ENCODE data around the gene LIN7B. TPM values are rescaled to one million over a fixed set of nuclear protein-coding genes. Genes with fewer than 3 reads are reported as not detected.

The LIN7B gene
- total RNA-seq, 1 donor from 2014 or later, result 4.2 TPM

DNA sequence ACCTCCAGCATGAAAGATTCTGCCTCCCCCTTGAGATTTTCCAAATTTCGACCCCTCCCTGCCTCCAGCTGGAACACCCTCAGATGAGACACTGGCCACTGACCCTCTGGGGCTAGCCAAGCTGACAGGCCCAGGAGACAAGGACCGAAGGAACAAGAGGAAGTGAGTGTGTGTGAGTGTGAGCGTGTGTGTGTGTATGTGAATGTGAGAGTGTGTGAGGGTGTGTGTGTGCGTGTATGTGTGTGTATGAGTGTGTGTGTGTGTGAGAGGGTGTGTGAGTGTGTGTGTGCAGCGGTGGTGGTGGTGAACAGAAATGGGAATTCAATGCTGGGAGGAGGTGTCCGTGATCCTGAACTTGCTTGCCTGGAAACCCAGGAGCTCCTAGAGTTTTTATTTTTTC, 27.2 kb downstream of the LIN7B start:
- intact Hi-C loops (cut with micrococcal nuclease), result loop anchor here (10.0 kb wide), 1 partner anchor 147 kb away; the partner anchor contains the start of genes GYS1 and RUVBL2

DNA sequence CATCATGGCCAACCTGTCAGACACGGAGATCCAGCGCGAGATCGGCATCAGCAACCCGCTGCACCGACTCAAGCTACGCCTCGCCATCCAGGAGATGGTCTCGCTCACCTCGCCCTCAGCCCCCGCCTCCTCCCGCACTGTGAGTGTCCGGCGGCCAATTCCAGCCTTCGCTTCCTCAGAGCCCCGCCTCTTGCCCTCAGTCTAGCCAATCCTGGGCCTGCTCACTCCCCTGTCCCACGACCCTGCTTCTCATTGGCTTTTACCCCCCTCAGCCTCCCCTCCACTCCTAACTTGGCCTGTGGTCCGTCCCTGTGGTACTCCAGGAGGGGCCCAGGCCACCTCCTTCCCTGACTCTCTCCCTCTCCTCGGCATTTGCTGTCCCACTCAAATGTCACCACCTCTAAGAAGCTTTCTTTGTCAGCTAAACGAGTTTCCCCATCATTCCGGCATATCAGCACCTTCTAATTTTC, 28.7 kb downstream of the LIN7B start:
- intact Hi-C loops (cut with micrococcal nuclease), result loop anchor here (2.0 to 10.0 kb wide), 2 partner anchors 14 to 148 kb away; partner anchors contain the start of genes GYS1 and RUVBL2

DNA sequence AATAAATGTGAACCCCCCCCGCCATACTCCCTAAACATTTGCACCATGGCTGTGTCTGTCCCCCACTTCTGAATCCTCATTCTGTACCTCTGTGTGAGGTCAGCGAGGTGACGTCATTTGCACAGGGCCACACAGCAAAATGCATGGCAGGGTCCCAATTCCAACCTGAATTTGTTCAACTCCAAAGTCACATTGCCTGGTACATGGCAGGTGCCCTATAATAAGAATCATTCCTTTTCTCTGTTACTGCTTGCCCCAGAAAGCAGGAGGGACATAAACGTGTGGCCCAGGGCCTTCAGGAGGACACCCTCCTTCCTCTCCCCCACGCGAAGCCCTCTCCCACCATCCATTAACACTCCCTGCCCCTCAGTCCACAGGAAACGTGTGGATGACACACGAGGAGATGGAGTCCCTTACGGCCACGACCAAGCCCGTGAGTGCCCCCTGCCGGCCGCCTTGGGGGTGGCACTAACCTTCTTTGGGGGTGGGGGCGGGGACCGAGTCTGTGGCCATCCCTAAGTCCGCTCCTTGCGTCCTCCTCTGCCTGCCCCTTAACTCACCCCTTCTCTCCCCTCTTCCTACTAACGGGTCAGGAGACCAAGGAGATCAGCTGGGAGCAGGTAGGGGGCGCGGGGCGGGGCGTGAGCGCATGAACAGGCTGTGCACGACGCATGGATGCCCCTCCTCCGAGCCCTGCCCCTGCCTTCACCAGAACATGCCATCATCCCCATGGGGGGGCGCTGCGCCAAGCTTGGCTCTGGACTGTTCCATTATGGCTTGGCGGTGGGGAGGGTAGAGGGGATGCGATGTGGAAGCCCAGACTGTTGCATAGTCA, 31.6 kb downstream of the LIN7B start:
- intact Hi-C loops (cut with micrococcal nuclease), result loop anchor here (1.0 to 10.0 kb wide), 3 partner anchors 27 to 151 kb away; partner anchors contain the start of genes C19orf73, GYS1, PPFIA3 and RUVBL2

DNA sequence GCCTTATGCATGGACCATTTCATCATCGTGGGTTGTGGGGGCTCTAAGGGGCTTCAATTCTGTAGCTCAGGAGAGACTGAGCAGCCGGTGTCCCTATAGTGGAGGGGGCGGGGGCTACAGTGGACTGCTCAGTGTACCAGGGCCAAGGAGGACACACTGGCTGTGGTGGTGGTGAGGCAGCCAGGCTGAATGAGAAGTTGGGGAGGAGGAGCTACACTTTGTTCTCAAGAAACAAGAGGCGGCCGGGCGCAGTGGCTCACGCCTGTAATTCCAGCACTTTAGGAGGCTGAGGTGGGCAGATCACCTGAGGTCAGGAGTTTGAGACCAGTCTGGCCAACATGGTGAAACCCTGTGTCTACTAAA, 32.2 kb downstream of the LIN7B start:
- intact Hi-C loops (cut with micrococcal nuclease), result loop anchor here (1.0 to 10.0 kb wide), 3 partner anchors 28 to 152 kb away; partner anchors contain the start of genes C19orf73, GYS1, PPFIA3 and RUVBL2

DNA sequence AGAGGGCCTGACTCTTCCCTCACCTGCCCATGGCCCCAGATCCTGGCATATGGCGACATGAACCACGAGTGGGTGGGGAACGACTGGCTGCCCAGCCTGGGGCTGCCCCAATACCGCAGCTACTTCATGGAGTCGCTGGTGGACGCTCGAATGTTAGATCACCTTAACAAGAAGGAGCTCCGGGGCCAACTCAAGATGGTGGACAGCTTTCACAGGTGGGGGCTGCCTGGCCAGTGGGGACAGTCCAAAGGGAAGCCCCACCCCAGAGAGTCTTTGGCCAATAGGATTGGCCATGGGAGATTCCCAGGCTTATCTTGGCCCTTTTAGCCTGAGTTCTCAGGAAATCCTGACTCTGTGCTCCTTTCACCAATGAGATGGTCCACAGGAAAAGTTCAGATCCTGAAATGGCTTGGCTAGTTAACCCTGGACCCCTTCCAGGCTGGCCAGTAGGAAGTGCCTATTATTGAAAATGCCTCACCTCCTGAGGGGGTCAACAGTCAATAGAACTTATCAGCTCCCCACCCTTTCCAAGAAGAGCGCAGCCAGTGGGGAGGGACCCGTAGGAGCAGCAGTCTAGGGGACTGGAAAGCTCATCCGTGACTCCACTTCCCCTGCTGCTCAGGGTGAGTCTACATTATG, 34.0 kb downstream of the LIN7B start:
- intact Hi-C loops (cut with micrococcal nuclease), result loop anchor here (10.0 kb wide), 1 partner anchor 153 kb away; the partner anchor contains the start of genes GYS1 and RUVBL2

DNA sequence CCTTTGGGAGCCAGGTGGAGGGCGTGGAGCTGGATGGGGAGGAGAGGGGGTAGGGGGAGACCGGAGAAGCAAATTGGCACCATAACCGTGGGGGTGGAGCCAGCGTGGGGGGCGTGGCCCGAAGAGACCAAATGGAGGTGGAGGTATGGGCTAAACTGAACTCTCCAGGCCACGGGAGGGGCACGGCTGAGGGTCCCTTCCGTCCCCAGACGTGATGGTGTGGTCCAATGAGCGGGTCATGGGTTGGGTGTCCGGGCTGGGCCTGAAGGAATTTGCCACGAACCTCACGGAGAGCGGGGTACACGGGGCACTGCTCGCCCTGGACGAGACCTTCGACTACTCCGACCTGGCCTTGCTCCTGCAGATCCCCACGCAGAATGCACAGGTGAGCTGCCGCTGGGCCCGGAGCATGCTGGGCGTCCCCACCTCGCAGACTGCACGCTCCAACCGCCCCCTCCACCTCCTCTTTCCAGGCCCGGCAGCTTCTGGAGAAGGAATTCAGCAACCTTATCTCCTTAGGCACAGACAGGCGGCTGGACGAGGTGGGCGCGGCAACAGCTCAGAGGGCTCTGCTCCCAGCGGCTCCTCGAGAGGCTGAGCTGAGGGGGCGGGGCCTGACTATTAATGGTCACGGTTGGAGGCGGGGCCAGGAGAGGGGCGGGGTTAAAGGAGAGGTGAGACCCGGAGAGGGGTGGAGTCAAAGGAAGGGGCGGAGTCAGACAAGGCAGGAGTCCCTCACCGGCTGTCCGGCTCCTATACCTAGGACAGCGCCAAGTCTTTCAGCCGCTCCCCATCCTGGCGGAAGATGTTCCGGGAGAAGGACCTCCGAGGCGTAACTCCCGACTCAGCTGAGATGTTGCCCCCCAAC, 34.8 kb downstream of the LIN7B start:
- intact Hi-C loops (cut with micrococcal nuclease), result loop anchor here (10.0 kb wide), 1 partner anchor 154 kb away; the partner anchor contains the start of genes GYS1 and RUVBL2

DNA sequence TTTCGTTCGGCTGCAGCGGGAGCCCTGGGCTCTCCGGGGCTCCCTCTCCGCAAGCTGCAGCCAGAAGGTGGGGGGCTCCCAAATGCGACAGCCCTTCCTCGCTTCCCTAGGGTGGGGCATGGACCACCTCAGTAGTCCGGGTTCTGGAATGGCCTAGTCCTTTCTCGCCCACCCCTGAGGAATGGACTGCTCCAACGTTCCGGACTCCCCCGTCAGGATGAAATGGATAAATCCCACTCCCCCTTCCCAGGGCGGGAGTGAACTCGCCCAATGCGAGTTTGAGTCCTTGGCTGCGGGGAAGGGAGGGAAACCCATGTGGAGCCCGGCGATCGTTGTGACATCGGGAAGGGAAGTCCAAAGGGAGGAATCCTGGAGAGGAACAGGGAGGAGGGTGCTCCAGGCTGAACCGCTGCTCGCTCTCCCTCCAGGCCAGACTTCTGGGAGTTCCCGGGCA, 35.5 kb downstream of the LIN7B start:
- intact Hi-C loops (cut with micrococcal nuclease), result loop anchor here (10.0 kb wide), 1 partner anchor 155 kb away; the partner anchor contains the start of genes GYS1 and RUVBL2

DNA sequence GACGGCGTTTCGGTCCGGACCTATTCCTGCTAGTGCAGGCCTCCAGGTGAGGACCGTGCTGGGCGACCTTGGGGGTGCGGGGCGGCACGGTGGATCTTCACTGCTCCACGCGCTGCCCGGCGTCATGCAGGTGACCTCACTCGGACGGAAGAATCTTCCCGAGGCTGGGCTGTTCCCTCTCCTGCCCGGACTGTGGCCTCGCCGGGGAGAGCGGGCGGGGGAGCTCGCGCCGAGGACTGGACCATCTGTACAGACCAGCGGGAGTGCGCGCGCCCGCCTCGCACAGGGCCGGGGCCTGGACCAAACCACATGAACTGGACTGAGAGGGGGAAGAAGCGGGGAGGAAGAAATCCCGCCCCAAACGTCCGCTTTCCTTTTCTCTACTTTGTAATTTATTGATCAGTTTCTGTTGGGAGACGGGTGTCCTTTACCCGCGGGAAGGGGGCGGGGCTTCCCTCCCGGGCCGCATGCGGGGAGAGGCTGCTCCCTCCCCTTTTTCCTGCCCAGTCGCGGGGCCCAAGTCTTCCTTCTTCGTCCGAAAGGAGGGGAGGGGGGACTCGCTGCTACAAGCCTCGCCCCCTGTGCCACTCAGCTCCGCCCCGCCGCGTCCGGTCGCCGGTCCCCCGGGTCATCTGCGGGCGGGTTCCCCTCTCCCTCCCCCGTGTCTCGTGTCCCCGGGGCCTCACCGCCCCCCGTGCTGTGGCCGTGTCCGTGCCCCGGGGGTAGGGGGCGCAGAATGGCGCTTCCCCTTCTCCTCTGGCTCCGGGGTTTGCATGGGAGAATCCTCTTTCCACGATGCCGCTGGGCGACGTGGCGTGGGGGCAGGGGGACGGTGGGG, 36.2 kb downstream of the LIN7B start:
- intact Hi-C loops (cut with micrococcal nuclease), result no loop called here

DNA sequence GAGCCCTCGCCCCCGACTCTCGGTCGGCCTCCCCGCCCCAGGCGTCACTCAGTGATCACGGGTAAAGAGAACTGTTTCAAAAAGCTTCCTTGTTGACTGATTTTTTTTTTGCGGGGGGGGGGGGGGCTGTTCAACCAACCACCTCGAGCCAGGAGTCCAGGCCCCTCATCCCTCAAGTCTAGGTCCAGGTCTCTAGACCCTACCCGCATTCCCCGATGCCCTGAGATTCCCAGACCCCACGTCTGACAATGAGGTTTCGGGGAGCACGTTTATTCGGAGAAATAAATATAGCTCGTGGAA, 36.7 kb downstream of the LIN7B start:
- intact Hi-C loops (cut with micrococcal nuclease), result no loop called here

DNA sequence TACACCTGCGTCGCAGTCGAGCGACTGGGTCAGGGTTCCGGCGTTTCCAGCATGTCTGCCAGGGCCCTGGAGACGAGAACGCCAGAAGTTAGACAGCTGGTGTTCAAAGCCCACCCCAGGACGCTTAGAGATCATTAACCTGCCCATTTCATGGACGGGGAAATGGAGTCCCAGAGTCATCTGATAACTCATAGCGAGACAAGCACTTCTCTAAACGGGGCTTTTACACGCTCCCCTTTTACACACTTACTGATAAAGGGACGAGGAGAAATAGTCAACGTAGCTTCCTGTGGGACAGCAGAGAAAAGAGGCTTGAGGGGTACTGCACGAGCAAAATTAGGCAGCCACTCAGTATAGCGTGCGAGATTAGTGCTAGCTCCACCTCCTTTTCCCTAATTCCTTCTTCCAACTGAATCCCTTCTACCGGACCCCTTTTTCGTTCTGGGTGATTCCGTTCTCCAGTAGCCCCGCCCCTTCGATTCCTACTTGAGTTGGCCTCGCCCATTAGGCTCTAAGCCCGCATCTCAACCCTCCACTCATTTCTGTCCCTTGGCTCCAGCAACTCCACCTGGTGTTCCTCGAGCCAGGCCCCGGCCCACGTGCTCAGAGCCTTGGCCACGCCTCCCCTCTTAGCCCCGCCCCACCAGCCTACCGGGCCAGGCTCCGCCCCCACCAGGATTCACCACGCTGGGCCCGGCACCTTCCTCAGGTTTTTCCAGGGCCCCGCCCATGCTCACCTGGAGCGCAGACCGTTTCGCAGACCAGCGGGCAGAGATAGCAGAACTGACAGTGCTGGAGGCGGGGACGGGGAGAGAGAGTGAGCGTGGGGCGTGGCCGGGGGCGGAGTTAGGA, 37.3 kb downstream of the LIN7B start:
- intact Hi-C loops (cut with micrococcal nuclease), result no loop called here

DNA sequence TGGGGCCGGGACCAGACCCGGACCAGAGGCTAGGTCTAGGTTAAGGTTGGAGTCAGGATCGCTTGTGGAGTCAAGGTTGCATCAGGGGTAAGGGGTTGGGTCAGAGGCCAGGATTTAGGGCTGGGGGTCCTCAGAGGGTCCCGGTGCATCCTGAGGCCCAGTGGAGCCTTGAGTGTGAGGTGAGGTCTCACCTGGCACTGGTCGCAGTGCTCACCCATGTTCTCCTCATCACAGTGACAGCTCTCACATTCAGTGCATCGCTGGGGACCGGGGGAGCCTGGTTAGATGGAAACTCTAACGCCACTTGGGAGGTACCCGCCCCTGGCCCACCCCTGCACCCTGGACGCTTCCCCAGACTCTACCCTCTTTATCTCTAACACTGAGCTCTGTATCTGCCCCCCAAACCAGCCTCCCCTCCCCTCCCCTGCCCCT, 38.0 kb downstream of the LIN7B start:
- intact Hi-C loops (cut with micrococcal nuclease), result no loop called here

DNA sequence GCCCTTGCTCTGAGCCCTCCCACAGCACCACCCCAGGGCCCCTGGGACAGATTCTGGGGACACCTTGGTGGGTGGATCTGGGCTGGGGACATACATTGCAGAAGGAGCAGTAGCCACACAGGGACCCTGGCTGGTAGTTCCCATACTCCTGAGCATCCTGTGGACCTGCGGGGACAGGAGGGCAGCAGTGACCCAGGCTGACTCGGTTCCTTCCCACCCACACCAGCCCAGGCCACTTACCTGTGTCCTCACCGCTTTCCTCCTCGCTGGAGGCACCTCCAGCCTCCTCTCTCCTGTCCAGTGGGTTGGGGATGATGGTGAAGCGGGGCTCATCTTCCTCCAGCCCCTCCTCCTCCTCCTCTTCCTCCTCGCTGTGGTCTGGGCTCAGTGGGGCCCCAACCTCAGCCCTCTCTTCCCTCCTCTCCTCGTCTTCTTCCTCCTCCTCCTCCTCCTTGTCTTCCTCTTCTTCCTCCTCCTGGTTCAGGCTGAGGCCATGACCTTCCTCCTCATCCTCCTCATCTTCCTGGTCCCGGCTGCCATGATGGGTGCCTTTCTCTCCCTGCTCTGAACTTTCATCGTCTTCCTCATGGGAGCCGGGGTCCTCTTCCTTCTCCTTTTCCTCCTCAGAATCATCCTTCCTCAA, 39.1 kb downstream of the LIN7B start:
- intact Hi-C loops (cut with micrococcal nuclease), result no loop called here

DNA sequence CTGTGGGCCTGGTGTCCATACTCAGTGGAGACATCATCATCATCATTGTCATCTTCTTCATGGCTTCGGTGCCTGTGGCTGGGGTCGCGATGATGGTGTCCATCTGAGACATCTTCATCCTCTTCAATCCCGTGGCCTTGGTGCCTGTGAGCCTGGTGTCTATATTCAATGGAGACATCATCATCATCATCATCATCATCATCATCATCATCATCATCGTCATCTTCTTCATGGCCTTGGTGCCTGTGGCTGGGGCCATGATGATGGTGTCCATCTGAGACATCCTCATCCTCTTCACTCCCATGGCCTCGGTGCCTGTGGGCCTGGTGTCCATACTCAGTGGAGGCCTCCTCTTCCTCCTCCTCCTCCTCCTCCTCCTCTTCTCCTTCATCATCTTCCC, 40.1 kb downstream of the LIN7B start:
- intact Hi-C loops (cut with micrococcal nuclease), result no loop called here

DNA sequence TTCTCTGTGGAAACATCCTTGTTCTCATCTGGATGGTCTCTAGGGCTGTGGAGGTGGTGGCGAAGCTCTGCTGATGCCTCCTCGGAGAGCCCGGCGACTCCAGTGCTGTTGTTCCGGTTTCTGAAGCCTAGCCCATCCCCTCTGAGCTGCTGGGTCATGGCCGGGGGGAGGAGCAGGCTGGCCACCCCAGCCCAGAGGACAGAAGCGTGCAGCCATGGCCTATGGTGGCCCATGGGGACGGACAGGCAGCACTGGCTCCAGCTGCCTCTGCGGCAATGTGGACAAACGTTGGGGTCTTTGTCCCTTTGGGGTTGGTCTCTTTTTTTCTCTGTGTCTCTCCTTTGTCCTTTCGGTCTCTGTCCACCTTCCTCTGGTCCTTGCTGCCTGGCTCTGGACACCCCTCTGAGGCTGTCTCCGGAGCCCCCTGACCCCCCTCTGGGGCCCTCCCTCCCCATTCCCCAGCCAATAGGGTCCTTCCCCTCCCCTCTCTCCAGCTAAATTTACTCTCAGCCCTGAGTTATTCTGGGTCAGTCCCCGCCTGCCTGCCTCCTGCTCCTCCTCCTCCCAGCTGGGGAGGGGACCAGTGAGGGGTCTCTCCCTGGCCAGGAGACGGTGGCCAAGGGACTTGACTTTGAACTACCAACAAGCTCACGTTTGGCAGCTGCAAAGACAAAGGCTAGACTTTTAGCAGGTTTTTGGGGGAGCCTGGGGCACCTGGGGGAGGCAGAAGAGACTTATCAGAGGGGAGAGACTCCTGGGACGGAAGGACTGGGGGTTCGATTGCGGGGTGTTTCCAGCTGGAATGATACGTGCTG, 41.0 kb downstream of the LIN7B start, which contains the start of gene HRC:
HRC (minus strand) TSS at position 392 of the 815 bp plus-strand sequence; CDS start at position 233, 159 bp downstream.
- intact Hi-C loops (cut with micrococcal nuclease), result no loop called here

DNA sequence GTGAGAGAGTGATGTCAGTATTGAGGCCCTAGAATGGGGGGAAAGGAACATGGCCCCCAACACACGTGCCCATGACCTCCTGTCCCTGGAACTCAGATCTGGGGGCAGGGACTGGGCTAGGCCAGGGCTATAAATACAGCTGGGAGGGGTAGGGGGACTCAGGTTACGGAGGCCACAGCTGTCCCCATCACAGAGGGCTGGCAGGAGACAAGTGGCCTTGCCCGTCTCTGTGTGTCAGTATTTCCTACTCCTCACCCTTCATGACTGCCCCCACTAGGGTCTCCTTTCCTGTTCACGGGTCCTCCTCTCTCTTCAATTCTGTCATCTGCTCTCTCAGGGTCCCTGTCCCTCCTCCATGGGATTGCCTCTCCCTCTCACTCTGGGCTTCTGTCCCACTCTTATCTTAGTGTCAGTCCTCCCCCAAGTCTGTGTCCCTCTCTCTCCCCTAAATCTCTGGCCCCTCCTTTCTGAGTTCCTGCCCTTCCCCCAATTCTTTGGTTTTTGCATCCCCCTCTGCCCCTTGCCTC, 41.7 kb downstream of the LIN7B start:
- intact Hi-C loops (cut with micrococcal nuclease), result no loop called here

DNA sequence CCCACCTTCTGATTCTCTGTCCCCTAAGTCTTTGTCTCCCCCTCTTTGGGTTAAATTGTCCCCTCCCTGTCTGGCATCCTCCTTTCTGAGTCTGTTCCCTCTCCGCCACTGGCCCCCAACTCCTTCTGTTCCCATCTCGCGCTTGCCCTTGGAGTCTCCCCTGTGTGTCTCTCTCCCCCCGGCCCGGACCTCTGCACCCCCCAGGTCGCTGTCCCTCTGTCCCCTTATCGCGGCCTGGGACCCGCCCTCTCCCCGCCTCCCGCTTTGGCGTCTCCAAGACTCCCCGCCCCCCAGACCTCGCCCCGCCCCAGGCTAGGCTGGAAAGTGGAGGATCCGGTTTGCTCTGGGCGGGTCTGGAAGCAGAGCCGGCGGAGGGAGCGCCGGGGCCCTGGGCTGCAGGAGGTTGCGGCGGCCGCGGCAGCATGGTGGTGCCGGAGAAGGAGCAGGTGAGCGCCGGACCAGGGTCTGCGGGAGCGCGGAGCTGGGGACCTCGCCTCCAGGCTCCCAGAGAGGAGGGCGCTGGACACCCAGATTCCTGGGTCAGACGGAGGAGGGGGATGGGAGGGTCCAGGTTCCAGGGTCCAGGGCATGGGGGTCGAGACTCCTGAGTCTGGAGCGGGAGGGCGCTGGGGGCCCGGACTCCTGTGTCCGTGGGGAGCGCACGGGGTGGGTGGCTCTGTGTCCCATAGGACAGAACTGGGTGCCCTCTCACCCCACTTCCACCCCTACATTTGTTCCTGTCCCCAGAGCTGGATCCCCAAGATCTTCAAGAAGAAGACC, 43.5 kb downstream of the LIN7B start, which contains the start of gene TRPM4:
TRPM4 (plus strand) TSS at position 348 of the 780 bp plus-strand sequence; CDS start at position 423, 75 bp downstream.
- intact Hi-C loops (cut with micrococcal nuclease), result no loop called here
